ENCODE measurements around the gene MMP17. TPM values are rescaled to one million over a fixed set of nuclear protein-coding genes. Genes with fewer than 3 reads are reported as not detected.
A peak's percentile ranks its signal among the peaks of the same experiment; 100 is the strongest.

Gene MMP17
- total and polyA plus RNA-seq, 2 of the 4 experiments (the other 2 are of a cell fraction), result 1.4 to 11.8 TPM

DNA sequence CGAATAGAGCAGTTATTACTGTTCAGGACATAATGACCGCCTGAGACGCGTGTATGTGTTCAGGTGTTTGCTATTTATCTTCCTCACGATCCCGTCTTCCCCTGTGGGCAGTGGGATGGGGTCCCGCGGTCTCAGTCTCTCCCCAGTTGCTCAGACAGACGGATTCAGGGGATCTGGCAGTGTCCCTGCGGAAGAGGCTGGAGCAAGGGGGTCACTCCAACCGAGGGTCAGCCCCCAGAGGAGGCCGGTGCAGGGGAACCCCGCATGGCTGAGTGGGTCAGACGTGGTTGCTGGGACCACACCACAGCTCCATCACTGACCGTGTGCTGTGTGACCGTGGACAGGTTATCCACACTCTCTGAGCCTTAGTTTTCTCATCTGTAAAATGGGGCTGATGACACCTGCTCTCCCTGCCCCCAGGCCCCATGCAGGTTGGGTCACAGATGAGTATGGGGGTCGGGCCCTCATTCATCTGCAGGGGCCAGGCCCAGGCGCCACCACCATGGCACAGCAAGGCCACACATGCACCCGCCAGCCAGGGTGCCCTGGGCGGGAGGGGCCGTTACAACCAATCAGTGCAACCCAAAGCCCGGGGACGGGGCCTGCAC lies 5.2 kb downstream of the MMP17 start:
- H3K9me1 ChIP-seq (ENCODE audit: insufficient read depth, low read length), result no peaks in the 10 kb centered on the region; the same call in 1 of the 2 replicates
- no peaks in the 10 kb centered on the region; the same call in 1 of the 2 replicates for H3K27me3 ChIP-seq (ENCODE audit: control insufficient read depth, insufficient read depth, low read length)
- intact Hi-C loops (cut with micrococcal nuclease), result loop anchor here (5.0 to 10.0 kb wide), 3 partner anchors 64 to 169 kb away; no protein-coding TSS in a partner anchor
- H3K79me1 ChIP-seq (ENCODE audit: low read depth in 1 of 2, low read length in 2 of 2), result peaks cover 0 to 13% of the 10 kb centered on the region in 2 experiments; a peak in 2 of 4 replicates
- H2BK20ac ChIP-seq (ENCODE audit: low read depth, low read length), result no peak overlapping the region
- no peak overlapping the region for H3K27ac ChIP-seq (ENCODE audit: insufficient read depth, low read length)
- H3K23ac ChIP-seq (ENCODE audit: low read depth, low read length), result no peak overlapping the region
- no peak overlapping the region for H3K18ac ChIP-seq (ENCODE audit: low read depth, low read length)
- peak overlapping the region; percentile 28 for H2AK9ac ChIP-seq (replicated peaks; ENCODE audit: low read depth, low read length, poor library complexity)
- H4K5ac ChIP-seq (ENCODE audit: low read depth, low read length), result no peak overlapping the region
- no peak for TF ChIP-seq CHD1 (IDR thresholded peaks at IDR 0.05; ENCODE audit: low read depth, low read length)
- TF ChIP-seq POLR2A (IDR thresholded peaks at IDR 0.05; ENCODE audit: low read depth, low read length), result no peak
- TF ChIP-seq, protein P1, sequence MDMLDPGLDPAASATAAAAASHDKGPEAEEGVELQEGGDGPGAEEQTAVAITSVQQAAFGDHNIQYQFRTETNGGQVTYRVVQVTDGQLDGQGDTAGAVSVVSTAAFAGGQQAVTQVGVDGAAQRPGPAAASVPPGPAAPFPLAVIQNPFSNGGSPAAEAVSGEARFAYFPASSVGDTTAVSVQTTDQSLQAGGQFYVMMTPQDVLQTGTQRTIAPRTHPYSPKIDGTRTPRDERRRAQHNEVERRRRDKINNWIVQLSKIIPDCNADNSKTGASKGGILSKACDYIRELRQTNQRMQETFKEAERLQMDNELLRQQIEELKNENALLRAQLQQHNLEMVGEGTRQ (IDR thresholded peaks at IDR 0.05; ENCODE audit: low read depth, low read length), result no peak
- TF ChIP-seq SMC3 (IDR thresholded peaks at IDR 0.05; ENCODE audit: low read depth, low read length), result no peak
- TF ChIP-seq, protein P2, sequence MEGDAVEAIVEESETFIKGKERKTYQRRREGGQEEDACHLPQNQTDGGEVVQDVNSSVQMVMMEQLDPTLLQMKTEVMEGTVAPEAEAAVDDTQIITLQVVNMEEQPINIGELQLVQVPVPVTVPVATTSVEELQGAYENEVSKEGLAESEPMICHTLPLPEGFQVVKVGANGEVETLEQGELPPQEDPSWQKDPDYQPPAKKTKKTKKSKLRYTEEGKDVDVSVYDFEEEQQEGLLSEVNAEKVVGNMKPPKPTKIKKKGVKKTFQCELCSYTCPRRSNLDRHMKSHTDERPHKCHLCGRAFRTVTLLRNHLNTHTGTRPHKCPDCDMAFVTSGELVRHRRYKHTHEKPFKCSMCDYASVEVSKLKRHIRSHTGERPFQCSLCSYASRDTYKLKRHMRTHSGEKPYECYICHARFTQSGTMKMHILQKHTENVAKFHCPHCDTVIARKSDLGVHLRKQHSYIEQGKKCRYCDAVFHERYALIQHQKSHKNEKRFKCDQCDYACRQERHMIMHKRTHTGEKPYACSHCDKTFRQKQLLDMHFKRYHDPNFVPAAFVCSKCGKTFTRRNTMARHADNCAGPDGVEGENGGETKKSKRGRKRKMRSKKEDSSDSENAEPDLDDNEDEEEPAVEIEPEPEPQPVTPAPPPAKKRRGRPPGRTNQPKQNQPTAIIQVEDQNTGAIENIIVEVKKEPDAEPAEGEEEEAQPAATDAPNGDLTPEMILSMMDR (conservative IDR thresholded peaks at IDR 0.05; ENCODE audit: low read depth, low read length), result no peak
- TF ChIP-seq MXI1 (IDR thresholded peaks at IDR 0.05; ENCODE audit: borderline replicate concordance, low read depth, low read length), result no peak
- no peak for TF ChIP-seq MAFK (IDR thresholded peaks at IDR 0.05; ENCODE audit: low read depth, low read length)
- no peak for TF ChIP-seq FOS (IDR thresholded peaks at IDR 0.05; ENCODE audit: low read depth, low read length)
- dilution Hi-C loops (cut with HindIII; ENCODE audit: low sequenced_read_pairs, unreplicated experiment), result no loop called here
- BruUV-seq (replicated peaks), result no TSS peak
- ATAC-seq (ENCODE audit: low read depth) (no peak), DNase-seq (no peak)
- no peak overlapping the region for H3K4me2 ChIP-seq (ENCODE audit: low read depth, low read length)
- H2BK5ac ChIP-seq (ENCODE audit: low read depth, low read length, poor library complexity, severe bottlenecking), result no peak overlapping the region
- no peak overlapping the region for H4K8ac ChIP-seq (ENCODE audit: low read depth in 2 of 2, low read length in 2 of 2)
- no peaks in the 10 kb centered on the region for H3K36me3 ChIP-seq (ENCODE audit: control insufficient read depth, insufficient read depth, low read length)
- no peaks in the 10 kb centered on the region; the same call in 1 of the 2 replicates for H4K20me1 ChIP-seq (ENCODE audit: insufficient read depth, low read length)
- H3K9me3 ChIP-seq (ENCODE audit: control insufficient read depth, insufficient read depth, low read length), result no peaks in the 10 kb centered on the region
- no peak overlapping the region for H3K14ac ChIP-seq (replicated peaks; ENCODE audit: low read depth, low read length)
- H2AK5ac ChIP-seq (ENCODE audit: low read depth, low read length), result no peak overlapping the region
- no peak overlapping the region for H3K56ac ChIP-seq (ENCODE audit: extremely low read depth, insufficient read depth, low read length)
- H3K4ac ChIP-seq (ENCODE audit: low read depth, low read length), result no peak overlapping the region
- 67% methylated on average over 6 of the region's 23 CpGs; no CpG with 5 or more reads in 1 of the 2 experiments for WGBS, 2 experiments (ENCODE audit: extremely low coverage in 2 of 2, insufficient read length in 1 of 2)
- ChIA-PET CTCF (no interaction called here), POLR2A (ENCODE audit: unreplicated experiment) (no interaction called here)
- no peak overlapping the region for H4K91ac ChIP-seq (ENCODE audit: insufficient read depth, low read depth, low read length)
- H2BK120ac ChIP-seq (ENCODE audit: low read depth, low read length), result no peak overlapping the region
- H2BK15ac ChIP-seq (ENCODE audit: low read depth, low read length), result no peak overlapping the region
- peak overlapping the region; percentile 51 for H2AFZ ChIP-seq (replicated peaks; ENCODE audit: low read length, poor library complexity)
- no peak overlapping the region for H3K9ac ChIP-seq (ENCODE audit: low read depth, low read length)
- in situ Hi-C loops (cut with MboI; ENCODE audit: low sequenced_read_pairs), result loop anchor here (25.0 kb wide), 1 partner anchor 721 kb away; no protein-coding TSS in a partner anchor
- H3K4me3 ChIP-seq (ENCODE audit: insufficient read depth, low read depth, low read length), result no peak overlapping the region
- H3K4me1 ChIP-seq (ENCODE audit: control insufficient read depth, insufficient read depth, low read length), result peaks cover 9% of the 10 kb centered on the region; the same call in 1 of the 2 replicates
